ENCODE data around the gene BNIPL.

- TF ChIP-seq RFX5 (IDR thresholded peaks at IDR 0.05; ENCODE audit: low read depth, low read length) (no peak), NCOA1 (CRISPR knock-in tag; IDR thresholded peaks at IDR 0.05) (no peak), ATF2 (CRISPR knock-in tag; IDR thresholded peaks at IDR 0.05) (no peak), KLF16 (CRISPR knock-in tag; IDR thresholded peaks at IDR 0.05) (no peak), IKZF1 (IDR thresholded peaks at IDR 0.05) (no peak), BCL3 (CRISPR knock-in tag; IDR thresholded peaks at IDR 0.05) (no peak), ZFP41 (CRISPR knock-in tag; IDR thresholded peaks at IDR 0.05; ENCODE audit: borderline replicate concordance) (no peak), TCF7L2 (IDR thresholded peaks at IDR 0.05; ENCODE audit: low read depth, low read length) (no peak), MLX (CRISPR knock-in tag; IDR thresholded peaks at IDR 0.05) (no peak), ZBTB43 (CRISPR knock-in tag; conservative IDR thresholded peaks at IDR 0.05) (no peak), MTA1 (CRISPR knock-in tag; IDR thresholded peaks at IDR 0.05; ENCODE audit: borderline replicate concordance) (no peak), HDAC2 (CRISPR knock-in tag; IDR thresholded peaks at IDR 0.05) (no peak), KMT2A (CRISPR knock-in tag; IDR thresholded peaks at IDR 0.05) (no peak)
Observed at GRCh38 chr1:151065089-151065645, 28.8 kb downstream of the BNIPL start.
